Breast epithelium (tissue), 3 donors: ENCODE results near the gene CALR.
A peak's percentile ranks its signal among the peaks of the same experiment; 100 is the strongest.

Source experiments
- CTCF ChIP-seq, 3 donors: fragments of 450-650 bp; IDR thresholded peaks; one replicate each; pipeline ENCODE4 v1.5.1; 2016 to 2017; ENCODE audit warnings: antibody characterized with exemption in 3 of 3, mild to moderate bottlenecking in 3 of 3, moderate library complexity in 3 of 3
- POLR2A ChIP-seq: fragments of 450-650 bp; IDR thresholded peaks from one replicate; pipeline ENCODE4 v1.6.1; 2016; ENCODE audit warnings: antibody characterized with exemption, mild to moderate bottlenecking, moderate library complexity
- POLR2AphosphoS5 ChIP-seq, 3 donors: sonication (generic); formaldehyde crosslinking; IDR thresholded peaks; one replicate each; pipeline ENCODE4 v1.6.1; 2017; ENCODE audit warnings: antibody characterized with exemption in 3 of 3

GRCh38 chr19:12913851-12914690 is 24.3 kb upstream of the CALR start:
- no peak for TF ChIP-seq CTCF (IDR thresholded peaks at IDR 0.05)
- TF ChIP-seq POLR2AphosphoS5 (IDR thresholded peaks at IDR 0.05): peak in 2 of 3 donors; percentile 8 to 44
- no peak for TF ChIP-seq POLR2A
